GM12878 (cell line): ENCODE results near the gene JOSD2.

ENCODE experiments used
- RCOR1 ChIP-seq: conservative IDR thresholded peaks from 2 replicates; pipeline ENCODE4 v1.6.1; 2012; ENCODE audit warnings: low read depth, low read length, improper control_type of control experiment
- TF ChIP-seq, protein P1 (sequence below), 3 experiments: IDR thresholded peaks in 2 of 3; conservative IDR thresholded peaks in 1 of 3; 2 replicates each; pipeline ENCODE4 v1.5.1; 2011; ENCODE audit warnings: low read depth in 3 of 3, low read length in 3 of 3, mild to moderate bottlenecking in 3 of 3, control low read depth in 2 of 3, moderate library complexity in 2 of 3, inconsistent platforms in 1 of 3, mixed read lengths in 1 of 3; ENCODE audit not compliant: control insufficient read depth in 2 of 3, insufficient read depth in 1 of 3; ENCODE audit errors: extremely low read depth in 1 of 3

GRCh38 chr19:50536662-50537305 is 25.8 kb upstream of the JOSD2 start:
- TF ChIP-seq, protein P1, sequence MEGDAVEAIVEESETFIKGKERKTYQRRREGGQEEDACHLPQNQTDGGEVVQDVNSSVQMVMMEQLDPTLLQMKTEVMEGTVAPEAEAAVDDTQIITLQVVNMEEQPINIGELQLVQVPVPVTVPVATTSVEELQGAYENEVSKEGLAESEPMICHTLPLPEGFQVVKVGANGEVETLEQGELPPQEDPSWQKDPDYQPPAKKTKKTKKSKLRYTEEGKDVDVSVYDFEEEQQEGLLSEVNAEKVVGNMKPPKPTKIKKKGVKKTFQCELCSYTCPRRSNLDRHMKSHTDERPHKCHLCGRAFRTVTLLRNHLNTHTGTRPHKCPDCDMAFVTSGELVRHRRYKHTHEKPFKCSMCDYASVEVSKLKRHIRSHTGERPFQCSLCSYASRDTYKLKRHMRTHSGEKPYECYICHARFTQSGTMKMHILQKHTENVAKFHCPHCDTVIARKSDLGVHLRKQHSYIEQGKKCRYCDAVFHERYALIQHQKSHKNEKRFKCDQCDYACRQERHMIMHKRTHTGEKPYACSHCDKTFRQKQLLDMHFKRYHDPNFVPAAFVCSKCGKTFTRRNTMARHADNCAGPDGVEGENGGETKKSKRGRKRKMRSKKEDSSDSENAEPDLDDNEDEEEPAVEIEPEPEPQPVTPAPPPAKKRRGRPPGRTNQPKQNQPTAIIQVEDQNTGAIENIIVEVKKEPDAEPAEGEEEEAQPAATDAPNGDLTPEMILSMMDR (IDR thresholded peaks at IDR 0.05 in 2 of 3, conservative IDR thresholded peaks at IDR 0.05 in 1 of 3; ENCODE audit: control insufficient read depth in 2 of 3, extremely low read depth in 1 of 3, insufficient read depth in 1 of 3, low read depth in 3 of 3, low read length in 3 of 3): 0 out of 6 replicates have a peak, but pooled peaks of 1 of the 3 experiments have one; percentile 9
- no peak for TF ChIP-seq RCOR1
